ENCODE measurements around the gene NXF3.

- no peak for TF ChIP-seq CTCF (conservative IDR thresholded peaks at IDR 0.05)
- TF ChIP-seq EZH2 (IDR thresholded peaks at IDR 0.05; ENCODE audit: low read depth): no peak
Measured at GRCh38 chrX:103124284-103124683, 31.3 kb upstream of the NXF3 start.
